GM21367 (cell line): Measurements from ENCODE around the gene TLR9.

Experiments used
- ATAC-seq: cut with Tn5 transposase; IDR thresholded peaks from one replicate; pipeline ENCODE4 v1.9.1; 2021; ENCODE audit not compliant: unreplicated experiment

Gene TLR9

GRCh38 chr3:52248165-52248541, 22.7 kb upstream of the TLR9 start:
- ATAC-seq = no peak

GRCh38 chr3:52247409-52248164, 22.1 kb upstream of the TLR9 start:
- no peak for ATAC-seq

- ATAC-seq = no peak
Measured at GRCh38 chr3:52246728-52247408, 21.4 kb upstream of the TLR9 start.

- ATAC-seq = no peak
Measured at GRCh38 chr3:52246264-52246620, 20.8 kb upstream of the TLR9 start.

- no peak for ATAC-seq
Measured at GRCh38 chr3:52245322-52246263, 20.1 kb upstream of the TLR9 start, which contains the start of gene PPM1M. TSS of gene PPM1M (plus strand) at chr3:52245759. CDS start at chr3:52245825, 66 bp downstream.

- peak; percentile 29 for ATAC-seq
Measured at GRCh38 chr3:52243791-52244628, 18.6 kb upstream of the TLR9 start.

- no peak for ATAC-seq
Measured at GRCh38 chr3:52242039-52242438, 16.6 kb upstream of the TLR9 start.

GRCh38 chr3:52240886-52241370, 15.5 kb upstream of the TLR9 start:
- ATAC-seq = no peak

- no peak for ATAC-seq
Measured at GRCh38 chr3:52240059-52240885, 14.8 kb upstream of the TLR9 start.

GRCh38 chr3:52238761-52239701, 13.6 kb upstream of the TLR9 start, which contains the start of gene TWF2:
TSS of gene TWF2 (minus strand) at chr3:52239158. CDS start at chr3:52239016, 142 bp downstream.
- ATAC-seq = peak; percentile 53

GRCh38 chr3:52238193-52238760, 12.8 kb upstream of the TLR9 start:
- ATAC-seq = no peak

- no peak for ATAC-seq
Measured at GRCh38 chr3:52237657-52238172, 12.3 kb upstream of the TLR9 start.

- ATAC-seq = no peak
Measured at GRCh38 chr3:52237006-52237656, 11.7 kb upstream of the TLR9 start.

- ATAC-seq = no peak
Measured at GRCh38 chr3:52236424-52236886, 11.0 kb upstream of the TLR9 start.

GRCh38 chr3:52234516-52235447, 9.3 kb upstream of the TLR9 start:
- ATAC-seq = no peak

GRCh38 chr3:52233968-52234367, 8.5 kb upstream of the TLR9 start:
- ATAC-seq = no peak
